Esophagus squamous epithelium (tissue), 5 donors: Measurements from ENCODE around the gene TFAP2E. TPM values are rescaled to one million over a fixed set of nuclear protein-coding genes. Genes with fewer than 3 reads are reported as not detected.

Experiments used
- DNase-seq: peaks from one replicate; lab custom pipeline; 2025; lab: John Stamatoyannopoulos, UW
- H3K27ac ChIP-seq, 4 donors: fragments of 200-600 bp; sonication (generic); one replicate each; pipeline ENCODE4 v1.5.1; 2016 to 2019; ENCODE audit warnings: mild to moderate bottlenecking in 1 of 4
- H3K27me3 ChIP-seq, 4 donors: fragments of 200-600 bp; sonication (generic); 1 replicate in 3 of 4; 2 replicates in 1 of 4; pipeline versions ENCODE4 v1.5.1 to v1.6.0; 2017 to 2021; ENCODE audit warnings: antibody characterized with exemption in 1 of 4
- H3K36me3 ChIP-seq, 3 donors: fragments of 200-600 bp; sonication (generic); one replicate each; pipeline ENCODE4 v1.5.1; 2016 to 2019
- H3K4me1 ChIP-seq, 3 donors: fragments of 200-600 bp; sonication (generic); one replicate each; pipeline ENCODE4 v1.5.1; 2017 to 2019
- H3K4me3 ChIP-seq, 4 donors: fragments of 200-600 bp; sonication (generic); 1 replicate in 3 of 4; 2 replicates in 1 of 4; pipeline ENCODE4 v1.5.1; 2016 to 2019; ENCODE audit warnings: mild to moderate bottlenecking in 2 of 4, moderate library complexity in 1 of 4
- H3K9me3 ChIP-seq, 3 donors: fragments of 200-600 bp; sonication (generic); one replicate each; pipeline ENCODE4 v1.5.1; 2016 to 2019
- POLR2A ChIP-seq, 4 donors: fragments of 450-650 bp; IDR thresholded peaks; one replicate each; pipeline ENCODE4 v1.6.1; 2017; ENCODE audit warnings: antibody characterized with exemption in 4 of 4, mild to moderate bottlenecking in 4 of 4, moderate library complexity in 3 of 4
- WGBS, 2 donors: methylation state at CpG; one replicate each; pipeline ENCODE4 v1.1.5; 2018; 5-methylcytosine and 5-hydroxymethylcytosine counted together
- intact Hi-C: fragments of 100-400 bp; cut with DNase I; formaldehyde crosslinking; loops from one replicate; pipeline ENCODE4 v1.15.0; 2022
- total RNA-seq, 4 donors: library from RNA; depleted of rRNA; stranded (reverse); fragments of >200 nt; gene quantifications; one replicate each; pipeline ENCODE4 v1.1.0, GENCODE V29; 2016
- TF ChIP-seq, protein P1 (sequence below), 6 experiments: fragments of 450-650 bp in 4 of 6; fragments of 200-600 bp in 2 of 6; sonication (generic) in 2 of 6; IDR thresholded peaks; one replicate each; pipeline ENCODE4 v1.5.1; 2016 to 2019; ENCODE audit warnings: antibody characterized with exemption in 6 of 6, mild to moderate bottlenecking in 4 of 6, moderate library complexity in 4 of 6
- donor health status: DM: yes; HTN: yes; CAD: no.

TFAP2E gene
- total RNA-seq, 4 donors from 2014 or later = 0.26 to 1.1 (median 0.38) TPM; not detected in 1

DNA sequence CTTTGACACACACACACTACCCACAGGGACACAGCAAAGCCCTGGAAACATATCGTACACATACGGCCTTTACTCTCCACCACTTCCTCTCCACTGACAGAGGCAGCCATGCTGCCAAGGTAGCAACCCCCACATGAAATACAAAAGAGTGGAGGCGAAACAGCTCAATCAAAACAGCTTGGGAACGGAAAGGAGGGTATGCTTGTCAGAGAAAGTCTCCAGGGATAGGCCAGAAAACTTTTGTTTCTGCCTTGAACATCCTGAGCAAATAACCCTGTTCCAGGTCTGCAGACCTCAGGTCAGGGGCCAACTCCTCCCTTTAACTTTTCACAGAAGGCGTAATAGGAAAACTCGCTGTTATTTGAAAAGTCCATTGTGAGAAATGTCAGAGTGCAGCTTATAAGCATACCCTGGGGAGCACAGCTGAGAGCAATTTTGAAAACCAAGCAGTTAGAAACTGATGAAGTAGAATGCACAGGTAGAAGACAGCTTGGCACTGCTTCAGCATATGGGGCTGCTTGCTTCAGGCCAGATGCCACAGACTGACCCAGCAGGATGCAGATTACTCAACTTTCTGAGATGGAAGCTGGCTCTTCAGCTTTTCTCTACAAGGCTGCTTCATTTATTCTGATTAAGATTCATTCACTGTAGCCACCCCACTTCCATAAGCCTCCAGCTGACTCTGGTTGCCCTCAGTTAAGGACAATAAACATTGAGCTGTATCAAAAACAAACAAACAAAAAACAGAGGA is 33.9 kb upstream of the TFAP2E start:
- Histone ChIP-seq H3K27me3 (no peaks in the 10 kb centered on the region), H3K36me3 (peaks cover 0 to 19% (median 0%) of the 10 kb centered on the region in 3 donors), H3K9me3 (no peaks in the 10 kb centered on the region), H3K27ac (peak overlapping the region in 3 of 4 donors; percentile 41 to 65 (median 53)), H3K4me1 (peaks cover 0 to 63% (median 33%) of the 10 kb centered on the region in 3 donors), H3K4me3 (no peak overlapping the region)
- intact Hi-C loops = no loop called here
- WGBS, 2 donors = 28 to 38% methylated on average over 4 of the region's 6 CpGs
- TF ChIP-seq, protein P1, sequence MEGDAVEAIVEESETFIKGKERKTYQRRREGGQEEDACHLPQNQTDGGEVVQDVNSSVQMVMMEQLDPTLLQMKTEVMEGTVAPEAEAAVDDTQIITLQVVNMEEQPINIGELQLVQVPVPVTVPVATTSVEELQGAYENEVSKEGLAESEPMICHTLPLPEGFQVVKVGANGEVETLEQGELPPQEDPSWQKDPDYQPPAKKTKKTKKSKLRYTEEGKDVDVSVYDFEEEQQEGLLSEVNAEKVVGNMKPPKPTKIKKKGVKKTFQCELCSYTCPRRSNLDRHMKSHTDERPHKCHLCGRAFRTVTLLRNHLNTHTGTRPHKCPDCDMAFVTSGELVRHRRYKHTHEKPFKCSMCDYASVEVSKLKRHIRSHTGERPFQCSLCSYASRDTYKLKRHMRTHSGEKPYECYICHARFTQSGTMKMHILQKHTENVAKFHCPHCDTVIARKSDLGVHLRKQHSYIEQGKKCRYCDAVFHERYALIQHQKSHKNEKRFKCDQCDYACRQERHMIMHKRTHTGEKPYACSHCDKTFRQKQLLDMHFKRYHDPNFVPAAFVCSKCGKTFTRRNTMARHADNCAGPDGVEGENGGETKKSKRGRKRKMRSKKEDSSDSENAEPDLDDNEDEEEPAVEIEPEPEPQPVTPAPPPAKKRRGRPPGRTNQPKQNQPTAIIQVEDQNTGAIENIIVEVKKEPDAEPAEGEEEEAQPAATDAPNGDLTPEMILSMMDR (IDR thresholded peaks at IDR 0.05) = no peak
- no peak for TF ChIP-seq POLR2A (IDR thresholded peaks at IDR 0.05)
- DNase-seq = no peak

DNA sequence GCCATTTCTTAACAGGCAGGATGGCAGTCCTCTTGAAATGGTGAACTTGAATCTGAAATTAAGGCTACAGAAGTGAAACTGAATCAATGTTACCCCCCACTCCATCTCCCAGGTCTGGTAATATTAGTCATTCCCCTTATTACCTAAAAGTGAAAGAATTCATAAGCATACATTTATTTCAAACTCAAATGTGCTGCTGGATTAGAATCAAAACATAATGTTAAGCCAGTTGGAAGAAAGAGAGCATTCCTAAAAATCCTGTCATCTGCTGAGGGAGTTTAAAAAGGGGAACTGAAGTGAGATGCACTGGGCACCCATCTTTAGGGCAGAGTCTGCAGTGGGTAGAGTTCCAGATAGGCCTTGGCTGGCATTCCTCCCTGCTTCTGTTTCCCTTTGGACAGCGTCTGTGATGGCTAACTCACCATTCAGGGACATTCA is 33.3 kb upstream of the TFAP2E start:
- WGBS, 2 donors = 17 to 56% methylated on average over 1 of the region's 1 CpG
- peaks cover 0 to 23% (median 0%) of the 10 kb centered on the region in 3 donors for H3K36me3 ChIP-seq
- no peak for TF ChIP-seq POLR2A (IDR thresholded peaks at IDR 0.05)
- TF ChIP-seq, protein P1 (IDR thresholded peaks at IDR 0.05) = no peak
- no peak overlapping the region for H3K4me3 ChIP-seq
- DNase-seq = no peak
- intact Hi-C loops = no loop called here
- H3K27ac ChIP-seq = peak overlapping the region in 3 of 4 donors; percentile 41 to 65 (median 53)
- H3K4me1 ChIP-seq = peaks cover 0 to 67% (median 33%) of the 10 kb centered on the region in 3 donors
- H3K9me3 ChIP-seq = no peaks in the 10 kb centered on the region
- H3K27me3 ChIP-seq = no peaks in the 10 kb centered on the region

DNA sequence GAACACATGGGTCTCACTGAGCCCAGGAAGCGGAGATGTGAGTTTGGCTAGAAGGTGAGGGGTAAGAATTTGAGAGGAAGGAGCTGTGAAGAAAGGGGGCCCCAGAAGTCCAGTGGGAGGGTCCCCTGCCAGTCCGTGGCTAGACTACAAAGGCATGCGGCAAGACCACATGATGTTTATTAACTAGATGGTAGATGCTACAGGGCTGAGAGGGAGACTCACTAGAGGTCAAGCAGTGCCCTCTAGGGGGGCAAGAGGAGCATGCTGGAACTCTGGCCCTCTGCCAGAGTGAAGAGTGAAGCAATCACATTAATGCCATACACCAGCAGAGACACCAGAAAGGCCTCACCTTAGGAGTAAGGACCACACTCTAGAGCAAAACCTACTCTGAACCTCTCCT is 28.1 kb upstream of the TFAP2E start:
- Histone ChIP-seq H3K4me1 (peaks cover 0 to 39% (median 8%) of the 10 kb centered on the region in 3 donors), H3K27me3 (no peaks in the 10 kb centered on the region), H3K9me3 (no peaks in the 10 kb centered on the region), H3K27ac (no peak overlapping the region), H3K36me3 (peaks cover 0 to 65% (median 0%) of the 10 kb centered on the region in 3 donors), H3K4me3 (no peak overlapping the region)
- WGBS, 2 donors = 82 to 85% methylated on average over 3 of the region's 3 CpGs
- TF ChIP-seq, protein P1 (IDR thresholded peaks at IDR 0.05) = peak in 1 of 6 experiments; percentile 14
- TF ChIP-seq POLR2A (IDR thresholded peaks at IDR 0.05) = no peak
- DNase-seq = no peak
- intact Hi-C loops = no loop called here

DNA sequence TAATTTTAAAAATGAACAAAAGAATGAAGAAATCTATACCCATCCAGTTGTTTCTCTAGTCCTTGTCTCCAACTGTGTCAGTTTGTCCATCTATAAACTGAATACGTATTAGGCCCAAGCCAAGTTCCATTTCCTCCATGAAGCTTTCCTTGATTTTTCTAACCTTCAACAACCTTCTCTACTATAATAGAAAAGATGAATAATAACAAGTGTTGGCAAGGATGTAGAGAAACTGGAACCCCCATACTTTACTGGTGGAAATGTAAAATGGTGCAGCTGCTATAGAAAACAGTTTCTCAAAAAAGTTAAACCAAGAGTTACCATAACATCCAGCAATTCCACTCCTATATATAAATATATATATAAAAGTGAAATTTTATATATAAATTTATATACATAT is 26.5 kb upstream of the TFAP2E start:
- no peaks in the 10 kb centered on the region for H3K27me3 ChIP-seq
- intact Hi-C loops = no loop called here
- WGBS, 2 donors = 92 to 100% methylated on average over 1 of the region's 1 CpG
- no peaks in the 10 kb centered on the region for H3K9me3 ChIP-seq
- peaks cover 0 to 26% (median 0%) of the 10 kb centered on the region in 3 donors for H3K4me1 ChIP-seq
- peaks cover 0 to 69% (median 3%) of the 10 kb centered on the region in 3 donors for H3K36me3 ChIP-seq
- H3K27ac ChIP-seq = no peak overlapping the region
- no peak for DNase-seq
- TF ChIP-seq, protein P1 (IDR thresholded peaks at IDR 0.05) = no peak
- H3K4me3 ChIP-seq = no peak overlapping the region

DNA sequence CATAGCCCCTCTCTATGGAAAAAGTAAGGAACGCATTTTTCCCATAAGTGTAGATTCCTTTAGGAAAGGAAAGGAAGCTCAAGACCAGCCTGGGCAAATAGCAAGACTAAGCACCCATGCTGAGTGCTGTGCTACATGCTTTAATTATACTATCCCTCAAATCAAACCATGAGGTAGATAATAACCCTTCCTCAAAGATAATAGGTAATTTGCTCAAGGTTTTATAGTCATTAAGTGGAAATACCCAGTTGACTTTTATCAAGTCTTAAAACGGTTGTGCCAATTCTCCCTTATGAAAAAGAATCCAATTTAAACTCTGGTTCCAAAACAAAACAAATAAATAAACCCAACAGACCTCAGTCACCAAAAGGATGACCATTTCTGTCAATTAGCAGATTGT is 19.3 kb upstream of the TFAP2E start:
- H3K9me3 ChIP-seq = no peaks in the 10 kb centered on the region
- WGBS, 2 donors = 35 to 64% methylated on average over 2 of the region's 2 CpGs
- TF ChIP-seq POLR2A (IDR thresholded peaks at IDR 0.05) = no peak
- TF ChIP-seq, protein P1 (IDR thresholded peaks at IDR 0.05) = no peak
- peaks cover 0 to 53% (median 13%) of the 10 kb centered on the region in 3 donors for H3K36me3 ChIP-seq
- H3K4me1 ChIP-seq = peaks cover 19 to 59% (median 31%) of the 10 kb centered on the region in 3 donors
- DNase-seq = no peak
- H3K27me3 ChIP-seq = no peaks in the 10 kb centered on the region
- intact Hi-C loops = no loop called here
- H3K27ac ChIP-seq = peak overlapping the region in 2 of 4 donors; percentile 18 to 94
- H3K4me3 ChIP-seq = no peak overlapping the region
